Neural cell (in vitro differentiated cells): ENCODE data around the gene SRRM1. TPM values are rescaled to one million over a fixed set of nuclear protein-coding genes. Genes with fewer than 3 reads are reported as not detected.
"Not testable (repeated sequence)": the region's sequence is repeated elsewhere in the genome, so short reads cannot be mapped to it uniquely, and the experiment has no call there.

Experiments used
- H2AFZ ChIP-seq: fragments of 200-600, 300-800 bp; sonication (generic), shearing (Covaris generic); 2 replicates; pipeline ENCODE4 v1.6.0; 2014; ENCODE audit warnings: low read depth, mild to moderate bottlenecking, antibody characterized with exemption, low read length, moderate library complexity
- H3F3A ChIP-seq: fragments of 200-600 bp; shearing (Covaris generic); 2 replicates; pipeline ENCODE4 v1.6.1; 2016; ENCODE audit warnings: mild to moderate bottlenecking, moderate library complexity, mixed read lengths, antibody characterized with exemption, low read length; ENCODE audit not compliant: insufficient read depth, poor library complexity, severe bottlenecking
- H3K27ac ChIP-seq: fragments of 200-600, 300-800 bp; sonication (generic), shearing (Covaris generic); 2 replicates; pipeline ENCODE4 v1.5.1; 2014; ENCODE audit warnings: mild to moderate bottlenecking, low read length, moderate library complexity
- H3K27me3 ChIP-seq: fragments of 300-800, 200-600 bp; sonication (generic), shearing (Covaris generic); 2 replicates; pipeline ENCODE4 v1.6.0; 2014; ENCODE audit warnings: mild to moderate bottlenecking, low read depth, low read length, moderate library complexity; ENCODE audit not compliant: insufficient read depth
- H3K36me3 ChIP-seq: fragments of 300-800, 200-600 bp; sonication (generic), shearing (Covaris generic); 2 replicates; pipeline ENCODE4 v1.5.1; 2014; ENCODE audit warnings: mild to moderate bottlenecking, antibody characterized with exemption, low read length, moderate library complexity; ENCODE audit not compliant: insufficient read depth
- H3K4me2 ChIP-seq: fragments of 300-800, 200-600 bp; sonication (generic), shearing (Covaris generic); 2 replicates; pipeline ENCODE4 v1.6.0; 2014; ENCODE audit warnings: mild to moderate bottlenecking, low read length
- H3K4me3 ChIP-seq: fragments of 300-800, 200-600 bp; sonication (generic), shearing (Covaris generic); 2 replicates; pipeline ENCODE4 v1.5.1; 2014; ENCODE audit warnings: mild to moderate bottlenecking, low read length, moderate library complexity
- H3K79me2 ChIP-seq: fragments of 200-600 bp; shearing (Covaris generic); replicated peaks from 2 replicates; pipeline ENCODE4 v1.6.0; 2014; ENCODE audit warnings: mild to moderate bottlenecking, low read length, moderate library complexity; ENCODE audit not compliant: insufficient read depth
- H3K9ac ChIP-seq: fragments of 300-800, 200-600 bp; sonication (generic), shearing (Covaris generic); 2 replicates; pipeline ENCODE4 v1.6.1; 2016; ENCODE audit warnings: mild to moderate bottlenecking, low read length, mixed read lengths
- H3K9me2 ChIP-seq: fragments of 200-600 bp; shearing (Covaris generic); 2 replicates; pipeline ENCODE4 v1.6.1; 2016; ENCODE audit warnings: mild to moderate bottlenecking, low read length, mixed read lengths; ENCODE audit not compliant: insufficient read depth
- H3K9me3 ChIP-seq: fragments of 200-600, 300-800 bp; sonication (generic), shearing (Covaris generic); 2 replicates; pipeline ENCODE4 v1.6.1; 2016; ENCODE audit warnings: mild to moderate bottlenecking, mixed run types, low read length, moderate library complexity, mixed read lengths
- H4K20me1 ChIP-seq: fragments of 200-600 bp; shearing (Covaris generic); 2 replicates; pipeline ENCODE4 v1.6.1; 2016; ENCODE audit warnings: mild to moderate bottlenecking, mixed run types; ENCODE audit not compliant: insufficient read depth
- EP300 ChIP-seq: fragments of 450-650 bp; conservative IDR thresholded peaks from 2 replicates; pipeline ENCODE4 v1.6.1; 2014; ENCODE audit warnings: antibody characterized with exemption, mild to moderate bottlenecking, moderate library complexity; ENCODE audit not compliant: poor library complexity, severe bottlenecking
- EZH2 ChIP-seq: fragments of 200-600, 300-800 bp; shearing (Covaris generic), sonication (generic); IDR thresholded peaks from 2 replicates; pipeline ENCODE4 v1.6.1; 2014; ENCODE audit warnings: antibody characterized with exemption, low read length, borderline replicate concordance, mild to moderate bottlenecking; ENCODE audit not compliant: insufficient read depth, poor library complexity, severe bottlenecking
- MXI1 ChIP-seq: fragments of 450-650 bp; conservative IDR thresholded peaks from 2 replicates; pipeline ENCODE4 v1.6.1; 2014; ENCODE audit warnings: antibody characterized with exemption, mild to moderate bottlenecking; ENCODE audit not compliant: poor library complexity, severe bottlenecking
- POLR2AphosphoS5 ChIP-seq: IDR thresholded peaks from 2 replicates; pipeline ENCODE4 v1.6.1; 2012
- RAD21 ChIP-seq: fragments of 450-650 bp; conservative IDR thresholded peaks from 2 replicates; pipeline ENCODE4 v1.6.1; 2014; ENCODE audit warnings: antibody characterized with exemption, mild to moderate bottlenecking, moderate library complexity
- SMC3 ChIP-seq: fragments of 450-650 bp; conservative IDR thresholded peaks from 2 replicates; pipeline ENCODE4 v1.6.1; 2014; ENCODE audit warnings: antibody characterized with exemption, mild to moderate bottlenecking, moderate library complexity; ENCODE audit not compliant: poor library complexity
- TAF1 ChIP-seq: IDR thresholded peaks from 2 replicates; pipeline ENCODE4 v1.6.1; 2012; ENCODE audit warnings: low read depth
- polyA plus RNA-seq: library from polyadenylated mRNA; depleted of rRNA; stranded (reverse); fragments of >200 nt; gene quantifications from 2 replicates; pipeline ENCODE4 v1.2.3, GENCODE V29; 2014
- TF ChIP-seq, protein P1 (sequence below): IDR thresholded peaks from 2 replicates; pipeline ENCODE4 v1.6.1; 2012; ENCODE audit warnings: borderline replicate concordance
- TF ChIP-seq, protein P2 (sequence below): fragments of 450-650 bp; IDR thresholded peaks from 2 replicates; pipeline ENCODE4 v1.5.1; 2014; ENCODE audit warnings: antibody characterized with exemption, mild to moderate bottlenecking, moderate library complexity; ENCODE audit not compliant: poor library complexity, severe bottlenecking

The SRRM1 gene
- polyA plus RNA-seq, 1 donor from 2014 or later = 37.1 TPM

DNA sequence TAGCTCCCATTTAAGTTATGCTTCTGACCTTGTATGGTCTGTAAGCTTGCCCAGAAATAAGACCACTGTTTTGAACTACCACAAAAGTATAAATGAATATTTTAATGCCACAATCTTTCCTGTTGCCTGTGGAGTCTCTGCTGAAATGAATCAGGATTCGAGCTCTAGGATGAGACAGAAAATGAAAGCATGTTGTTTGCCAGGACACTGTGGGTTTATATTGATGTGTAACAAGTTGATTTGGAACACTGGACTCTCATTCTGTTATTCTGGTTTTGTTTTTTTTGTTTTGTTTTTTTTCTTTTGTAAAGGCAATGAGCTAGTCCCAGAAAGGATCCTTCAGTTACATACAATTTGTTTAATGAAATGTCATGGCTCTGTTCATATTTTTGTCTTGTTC lies 29.6 kb downstream of the SRRM1 start:
- not testable (repeated sequence) for H3K27me3 ChIP-seq, H3K36me3 ChIP-seq, H3K4me2 ChIP-seq, H3K9ac ChIP-seq, H3K9me2 ChIP-seq, H3K27ac ChIP-seq, H4K20me1 ChIP-seq, H3K9me3 ChIP-seq, H3K79me2 ChIP-seq, H2AFZ ChIP-seq, H3F3A ChIP-seq, H3K4me3 ChIP-seq

DNA sequence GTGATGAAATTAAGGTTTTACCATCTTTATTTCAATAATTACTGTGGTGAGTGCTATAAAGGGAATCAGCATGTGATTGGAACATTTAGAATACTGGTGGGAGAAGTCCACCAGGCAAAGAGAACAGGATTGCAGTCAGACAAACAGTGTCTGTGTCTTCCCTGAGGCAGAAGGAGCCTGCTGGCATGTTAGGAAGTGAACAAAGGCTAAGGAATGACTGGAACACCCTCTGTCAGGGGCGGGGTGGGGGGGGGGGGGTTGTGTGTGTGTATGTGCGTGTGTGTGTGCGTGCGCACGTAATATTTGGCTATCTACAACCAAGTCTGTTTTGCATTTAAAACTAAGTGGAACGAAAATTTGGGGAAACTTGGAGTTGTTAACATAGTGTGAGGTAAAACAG lies 30.2 kb downstream of the SRRM1 start:
- TF ChIP-seq POLR2AphosphoS5 (no peak), RAD21 (no peak)
- H3K4me2 ChIP-seq = no peak overlapping the region
- H3K9me2 ChIP-seq = no peaks in the 10 kb centered on the region
- H3K36me3 ChIP-seq = peaks cover 3% of the 10 kb centered on the region
- no peaks in the 10 kb centered on the region for H3K9me3 ChIP-seq
- H2AFZ ChIP-seq = no peak overlapping the region
- no peaks in the 10 kb centered on the region for H3K27me3 ChIP-seq
- no peak overlapping the region for H3K27ac ChIP-seq
- no peaks in the 10 kb centered on the region for H3F3A ChIP-seq
- H4K20me1 ChIP-seq = no peaks in the 10 kb centered on the region
- H3K9ac ChIP-seq = no peak overlapping the region
- H3K79me2 ChIP-seq = no peaks in the 10 kb centered on the region
- no peak overlapping the region for H3K4me3 ChIP-seq

DNA sequence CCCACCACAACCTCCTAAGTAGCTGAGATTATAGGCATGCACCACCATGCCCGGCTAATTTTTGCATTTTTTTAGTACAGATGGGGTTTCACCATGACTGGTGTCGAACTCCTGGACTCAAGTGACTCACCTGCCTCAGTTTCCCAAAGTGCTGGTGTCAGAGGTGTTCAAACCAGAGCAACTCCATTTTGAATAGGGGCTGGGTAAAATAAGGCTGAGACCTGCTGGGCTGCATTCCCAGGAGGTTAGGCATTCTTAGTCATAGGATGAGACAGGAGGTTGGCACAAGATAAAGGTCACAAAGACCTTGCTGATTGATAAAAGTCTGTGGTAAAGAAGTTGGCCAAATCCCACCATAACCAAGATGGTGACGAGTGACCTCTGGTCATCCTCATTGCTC lies 35.3 kb downstream of the SRRM1 start:
- H3K4me3 ChIP-seq, H4K20me1 ChIP-seq, H3F3A ChIP-seq, H3K36me3 ChIP-seq, H3K4me2 ChIP-seq, H3K27me3 ChIP-seq, H3K27ac ChIP-seq, H2AFZ ChIP-seq, H3K9me2 ChIP-seq, H3K9me3 ChIP-seq, H3K9ac ChIP-seq, H3K79me2 ChIP-seq: not testable (repeated sequence)

DNA sequence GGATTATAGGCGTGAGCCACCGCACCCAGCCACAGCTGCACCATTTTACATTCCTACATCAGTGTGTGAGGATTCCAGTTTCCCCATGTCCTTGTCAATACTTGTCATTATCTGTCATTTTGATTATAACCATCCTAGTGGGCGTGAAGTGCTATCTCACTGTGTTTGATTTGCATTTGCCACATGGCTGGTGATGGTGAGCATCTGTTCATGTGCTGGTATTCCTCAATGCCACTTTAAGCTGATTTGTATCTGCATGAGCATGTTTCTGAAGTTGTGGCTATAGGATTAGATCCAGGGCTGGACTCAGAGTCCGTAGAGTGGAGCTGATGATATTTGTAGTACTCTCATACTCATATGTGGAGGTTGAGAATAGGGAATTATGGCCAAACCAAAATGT lies 36.6 kb downstream of the SRRM1 start:
- H3K9me3 ChIP-seq = no peaks in the 10 kb centered on the region

More for the DNA sequence above, 36.6 kb downstream of the SRRM1 start:
- no peak overlapping the region for H3K4me3 ChIP-seq
- H3K27ac ChIP-seq = no peak overlapping the region
- H4K20me1 ChIP-seq = no peaks in the 10 kb centered on the region
- H3K4me2 ChIP-seq = no peak overlapping the region
- H3K27me3 ChIP-seq = no peaks in the 10 kb centered on the region
- H3K9me2 ChIP-seq = no peaks in the 10 kb centered on the region
- no peak overlapping the region for H2AFZ ChIP-seq
- no peak for TF ChIP-seq EP300
- TF ChIP-seq SMC3 = no peak
- TF ChIP-seq, protein P1, sequence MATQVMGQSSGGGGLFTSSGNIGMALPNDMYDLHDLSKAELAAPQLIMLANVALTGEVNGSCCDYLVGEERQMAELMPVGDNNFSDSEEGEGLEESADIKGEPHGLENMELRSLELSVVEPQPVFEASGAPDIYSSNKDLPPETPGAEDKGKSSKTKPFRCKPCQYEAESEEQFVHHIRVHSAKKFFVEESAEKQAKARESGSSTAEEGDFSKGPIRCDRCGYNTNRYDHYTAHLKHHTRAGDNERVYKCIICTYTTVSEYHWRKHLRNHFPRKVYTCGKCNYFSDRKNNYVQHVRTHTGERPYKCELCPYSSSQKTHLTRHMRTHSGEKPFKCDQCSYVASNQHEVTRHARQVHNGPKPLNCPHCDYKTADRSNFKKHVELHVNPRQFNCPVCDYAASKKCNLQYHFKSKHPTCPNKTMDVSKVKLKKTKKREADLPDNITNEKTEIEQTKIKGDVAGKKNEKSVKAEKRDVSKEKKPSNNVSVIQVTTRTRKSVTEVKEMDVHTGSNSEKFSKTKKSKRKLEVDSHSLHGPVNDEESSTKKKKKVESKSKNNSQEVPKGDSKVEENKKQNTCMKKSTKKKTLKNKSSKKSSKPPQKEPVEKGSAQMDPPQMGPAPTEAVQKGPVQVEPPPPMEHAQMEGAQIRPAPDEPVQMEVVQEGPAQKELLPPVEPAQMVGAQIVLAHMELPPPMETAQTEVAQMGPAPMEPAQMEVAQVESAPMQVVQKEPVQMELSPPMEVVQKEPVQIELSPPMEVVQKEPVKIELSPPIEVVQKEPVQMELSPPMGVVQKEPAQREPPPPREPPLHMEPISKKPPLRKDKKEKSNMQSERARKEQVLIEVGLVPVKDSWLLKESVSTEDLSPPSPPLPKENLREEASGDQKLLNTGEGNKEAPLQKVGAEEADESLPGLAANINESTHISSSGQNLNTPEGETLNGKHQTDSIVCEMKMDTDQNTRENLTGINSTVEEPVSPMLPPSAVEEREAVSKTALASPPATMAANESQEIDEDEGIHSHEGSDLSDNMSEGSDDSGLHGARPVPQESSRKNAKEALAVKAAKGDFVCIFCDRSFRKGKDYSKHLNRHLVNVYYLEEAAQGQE = no peak
- TF ChIP-seq, protein P2, sequence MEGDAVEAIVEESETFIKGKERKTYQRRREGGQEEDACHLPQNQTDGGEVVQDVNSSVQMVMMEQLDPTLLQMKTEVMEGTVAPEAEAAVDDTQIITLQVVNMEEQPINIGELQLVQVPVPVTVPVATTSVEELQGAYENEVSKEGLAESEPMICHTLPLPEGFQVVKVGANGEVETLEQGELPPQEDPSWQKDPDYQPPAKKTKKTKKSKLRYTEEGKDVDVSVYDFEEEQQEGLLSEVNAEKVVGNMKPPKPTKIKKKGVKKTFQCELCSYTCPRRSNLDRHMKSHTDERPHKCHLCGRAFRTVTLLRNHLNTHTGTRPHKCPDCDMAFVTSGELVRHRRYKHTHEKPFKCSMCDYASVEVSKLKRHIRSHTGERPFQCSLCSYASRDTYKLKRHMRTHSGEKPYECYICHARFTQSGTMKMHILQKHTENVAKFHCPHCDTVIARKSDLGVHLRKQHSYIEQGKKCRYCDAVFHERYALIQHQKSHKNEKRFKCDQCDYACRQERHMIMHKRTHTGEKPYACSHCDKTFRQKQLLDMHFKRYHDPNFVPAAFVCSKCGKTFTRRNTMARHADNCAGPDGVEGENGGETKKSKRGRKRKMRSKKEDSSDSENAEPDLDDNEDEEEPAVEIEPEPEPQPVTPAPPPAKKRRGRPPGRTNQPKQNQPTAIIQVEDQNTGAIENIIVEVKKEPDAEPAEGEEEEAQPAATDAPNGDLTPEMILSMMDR = no peak
- TF ChIP-seq EZH2 = no peak
- TF ChIP-seq MXI1 = no peak
- TF ChIP-seq RAD21 = no peak
- TF ChIP-seq POLR2AphosphoS5 = no peak
- TF ChIP-seq TAF1 = no peak
- no peak overlapping the region for H3K9ac ChIP-seq
- no peaks in the 10 kb centered on the region for H3K79me2 ChIP-seq
- H3K36me3 ChIP-seq = no peaks in the 10 kb centered on the region
- H3F3A ChIP-seq = no peaks in the 10 kb centered on the region
